Measurements from ENCODE around the gene SLC26A5. TPM values are rescaled to one million over a fixed set of nuclear protein-coding genes. Genes with fewer than 3 reads are reported as not detected.

The SLC26A5 gene
- total and polyA plus RNA-seq, 8 donors: 0.08 to 4.6 (median 0.52) TPM; not detected in 2

GRCh38 chr7:103395071-103395470 lies 50.9 kb downstream of the SLC26A5 start:
- Histone ChIP-seq H3K36me3 (no peaks in the 10 kb centered on the region), H3K27me3 (no peaks in the 10 kb centered on the region), H3K9me3 (no peaks in the 10 kb centered on the region), H3K27ac (peak overlapping the region in 2 of 5 donors; percentile 19 to 31), H3K4me3 (no peak overlapping the region), H3K4me1 (peaks cover 0 to 26% (median 8%) of the 10 kb centered on the region in 4 donors)
- no peak for DNase-seq
- WGBS, 5 donors: 8 to 43% (median 39%) methylated on average over 1 of the region's 1 CpG
- intact Hi-C loops (cut with DNase I; ENCODE audit: low total_unique reads): no loop called here
- TF ChIP-seq POLR2AphosphoS5 (IDR thresholded peaks at IDR 0.05) (no peak), POLR2A (IDR thresholded peaks at IDR 0.05) (no peak), EP300 (IDR thresholded peaks at IDR 0.05) (no peak), CTCF (IDR thresholded peaks at IDR 0.05) (no peak)

GRCh38 chr7:103394566-103394965 lies 51.4 kb downstream of the SLC26A5 start:
- WGBS, 5 donors: 91 to 95% (median 93%) methylated on average over 4 of the region's 4 CpGs
- Histone ChIP-seq H3K27ac (peak overlapping the region in 2 of 5 donors; percentile 19 to 31), H3K4me3 (no peak overlapping the region), H3K36me3 (no peaks in the 10 kb centered on the region), H3K4me1 (peaks cover 0 to 26% (median 8%) of the 10 kb centered on the region in 4 donors), H3K9me3 (no peaks in the 10 kb centered on the region), H3K27me3 (no peaks in the 10 kb centered on the region)
- TF ChIP-seq CTCF (IDR thresholded peaks at IDR 0.05): no peak
- TF ChIP-seq POLR2A (IDR thresholded peaks at IDR 0.05): no peak
- no peak for TF ChIP-seq POLR2AphosphoS5 (IDR thresholded peaks at IDR 0.05)
- no peak for TF ChIP-seq EP300 (IDR thresholded peaks at IDR 0.05)
- intact Hi-C loops (cut with DNase I; ENCODE audit: low total_unique reads): no loop called here
- DNase-seq: no peak

- 32 to 61% (median 48%) methylated on average over 2 of the region's 2 CpGs for WGBS, 5 donors
- DNase-seq: no peak
- intact Hi-C loops (cut with DNase I; ENCODE audit: low total_unique reads): no loop called here
- H3K4me1 ChIP-seq: peaks cover 0 to 26% (median 8%) of the 10 kb centered on the region in 4 donors
- H3K27me3 ChIP-seq: no peaks in the 10 kb centered on the region
- H3K36me3 ChIP-seq: no peaks in the 10 kb centered on the region
- TF ChIP-seq POLR2AphosphoS5 (IDR thresholded peaks at IDR 0.05) (peak in 1 of 3 donors; percentile 29), EP300 (IDR thresholded peaks at IDR 0.05) (no peak), POLR2A (IDR thresholded peaks at IDR 0.05) (no peak), CTCF (IDR thresholded peaks at IDR 0.05) (no peak)
- H3K27ac ChIP-seq: peak overlapping the region in 2 of 5 donors; percentile 14 to 67
- no peaks in the 10 kb centered on the region for H3K9me3 ChIP-seq
- no peak overlapping the region for H3K4me3 ChIP-seq
Measured at GRCh38 chr7:103391976-103392375, 54.0 kb downstream of the SLC26A5 start.

GRCh38 chr7:103391150-103391549 lies 54.9 kb downstream of the SLC26A5 start:
- intact Hi-C loops (cut with DNase I; ENCODE audit: low total_unique reads): no loop called here
- DNase-seq: no peak
- Histone ChIP-seq H3K36me3 (no peaks in the 10 kb centered on the region), H3K9me3 (no peaks in the 10 kb centered on the region), H3K4me3 (no peak overlapping the region), H3K27me3 (no peaks in the 10 kb centered on the region), H3K4me1 (peaks cover 0 to 26% (median 8%) of the 10 kb centered on the region in 4 donors), H3K27ac (peak overlapping the region in 1 of 5 donors; percentile 28)
- TF ChIP-seq POLR2AphosphoS5 (IDR thresholded peaks at IDR 0.05) (no peak), POLR2A (IDR thresholded peaks at IDR 0.05) (no peak), CTCF (IDR thresholded peaks at IDR 0.05) (no peak)
- 94 to 97% (median 96%) methylated on average over 5 of the region's 5 CpGs for WGBS, 5 donors

All from stomach (tissue), 9 donors.